Heart right ventricle (tissue), 16 donors: Measurements from ENCODE around the gene TSPAN6. TPM values are rescaled to one million over a fixed set of nuclear protein-coding genes. Genes with fewer than 3 reads are reported as not detected.
A peak's percentile ranks its signal among the peaks of the same experiment; 100 is the strongest.

Source experiments
- ATAC-seq, 8 donors: fragments of 200-7000 bp; cut with Tn5 transposase; one replicate each; pipeline ENCODE4 v1.9.1; 2020; ENCODE audit warnings: mild to moderate bottlenecking in 8 of 8, moderate library complexity in 8 of 8, moderate number of reproducible peaks in 1 of 8
- DNase-seq, 2 donors: peaks; one replicate each; pipeline ENCODE4 v3.0.0-alpha.2; 2020
- H3K27ac ChIP-seq, 10 donors: fragments of 200-600 bp; sonication (generic) in 2 of 10; one replicate each; pipeline versions ENCODE4 v1.5.0 to v1.8.0; 2020 to 2022; ENCODE audit warnings: mild to moderate bottlenecking in 3 of 10
- H3K27me3 ChIP-seq, 7 donors: fragments of 200-600 bp; one replicate each; pipeline ENCODE4 v1.8.0; 2021 to 2022; ENCODE audit warnings: mild to moderate bottlenecking in 2 of 7
- H3K36me3 ChIP-seq, 9 donors: fragments of 200-600 bp; sonication (generic) in 1 of 9; one replicate each; pipeline versions ENCODE4 v1.5.0 to v1.8.0; 2020 to 2022; ENCODE audit warnings: mild to moderate bottlenecking in 2 of 9
- H3K4me1 ChIP-seq, 9 donors: fragments of 200-600 bp; sonication (generic) in 1 of 9; one replicate each; pipeline versions ENCODE4 v1.5.0 to v1.8.0; 2020 to 2022; ENCODE audit warnings: mild to moderate bottlenecking in 4 of 9
- H3K4me3 ChIP-seq, 10 donors: fragments of 200-600 bp; sonication (generic) in 2 of 10; one replicate each; pipeline versions ENCODE4 v1.5.0 to v1.8.0; 2020 to 2022; ENCODE audit warnings: mild to moderate bottlenecking in 7 of 10, moderate library complexity in 2 of 10
- H3K9me3 ChIP-seq, 11 donors: fragments of 200-600 bp in 10 of 11; sonication (generic) in 2 of 11; one replicate each; pipeline versions ENCODE4 v1.5.0 to v1.8.0; 2013 to 2022; ENCODE audit warnings: mild to moderate bottlenecking in 2 of 11, control low read depth in 1 of 11, moderate library complexity in 1 of 11
- CTCF ChIP-seq, 9 donors: fragments of 200-600 bp; sonication (generic) in 2 of 9; IDR thresholded peaks; one replicate each; pipeline versions ENCODE4 v1.5.0 to v1.8.0; 2021 to 2022; ENCODE audit warnings: antibody characterized with exemption in 9 of 9, mild to moderate bottlenecking in 5 of 9, moderate library complexity in 1 of 9
- WGBS, 2 donors: extraction: QIAGEN DNeasy Blood & Tissue Kit; methylation state at CpG; one replicate each; pipeline ENCODE4 v1.1.7; 2013; ENCODE audit warnings: inconsistent platforms in 1 of 2; 5-methylcytosine and 5-hydroxymethylcytosine counted together
- intact Hi-C, 10 donors: fragments of 100-400 bp; cut with DNase I; formaldehyde crosslinking; loops; one replicate each; pipeline versions ENCODE4 v1.11.1 to v1.14.2; 2022
- polyA plus RNA-seq, 2 donors: library from polyadenylated mRNA; stranded (reverse); fragments of 200-250 nt; gene quantifications; one replicate each; pipeline ENCODE4 v1.2.3, GENCODE V29; 2013
- total RNA-seq, 10 donors: library from RNA; stranded (reverse); fragmentation: NEBNext Ultra II Directional in 3 of 10; extraction: Animal tissue kit (Norgen Biotek cat#: 25700) in 3 of 10; gene quantifications; one replicate each; pipeline versions ENCODE4 v1.2.1 to v1.2.4, GENCODE V29; 2021 to 2023
- donor health status: Arrhythmogenic right ventricular cardiomyopathy.
- donor health status: ischemic (EF 13 %, LVEDD 7.1; RV severe dilation, severe dysfunction).
- donor health status: healthy with polysubstance abuse.
- donor health status: DM: no; HTN: yes; CAD: no.
- donor health status: DM: no; HTN: no; CAD: no.
- donor health status: ischemic (EF 25% LVEDD 6.9; RV normal size, moderate dysfunction).
- donor health status: ischemic (EF 25% LVEDD 5.7; RV mildly dilated, moderate dysfunction).
- donor health status: healthy.
- donor health status: DM: yes; HTN: yes; CAD: no.
- donor health status: Ischemic cardiomyopathy.
- donor health status: ischemic (EF 35%, LVEDD 5.7; RV mildly dilated, moderate dysfunction).
- donor health status: nonischemic (EF 11% LVEDD 7.7; RV severe dilation, severe dysfunction).
- donor health status: DM: yes; HTN: yes; CAD: no.
- donor health status: PGD.
- donor health status: ischemic (EF 29% LVEDD 5.4; RV normal size, mild dysfunction).
- donor health status: nonischemic (EF 23%, LVEDD 6.1; RV moderate dilation, normal function).

The TSPAN6 gene
- total and polyA plus RNA-seq, 12 donors, result 3.0 to 8.6 (median 5.5) TPM

GRCh38 chrX:100611951-100612350 is 24.7 kb downstream of the TSPAN6 start:
- no peak for DNase-seq
- TF ChIP-seq CTCF (IDR thresholded peaks at IDR 0.05), result no peak
- Histone ChIP-seq H3K36me3 (no peaks in the 10 kb centered on the region), H3K4me1 (no peaks in the 10 kb centered on the region), H3K4me3 (no peak overlapping the region), H3K27ac (no peak overlapping the region), H3K9me3 (no peaks in the 10 kb centered on the region), H3K27me3 (peaks cover 0 to 84% (median 0%) of the 10 kb centered on the region in 7 donors)
- intact Hi-C loops, result loop anchor here in 1 of 10 donors (10.0 kb wide), 1 partner anchor 97 kb away; no protein-coding TSS in a partner anchor
- no peak for ATAC-seq
- WGBS, 2 donors, result 73 to 75% methylated on average over 5 of the region's 5 CpGs

- Histone ChIP-seq H3K4me1 (no peaks in the 10 kb centered on the region), H3K4me3 (no peak overlapping the region), H3K27me3 (peaks cover 0 to 88% (median 0%) of the 10 kb centered on the region in 7 donors), H3K36me3 (no peaks in the 10 kb centered on the region), H3K27ac (no peak overlapping the region), H3K9me3 (no peaks in the 10 kb centered on the region)
- ATAC-seq, result no peak
- DNase-seq, result no peak
- peak in 4 of 9 donors; percentile 29 to 35 (median 32) for TF ChIP-seq CTCF (IDR thresholded peaks at IDR 0.05)
- intact Hi-C loops, result loop anchor here in 1 of 10 donors (2.0 kb wide), 1 partner anchor 161 kb away; no protein-coding TSS in a partner anchor
- WGBS, 2 donors, result 4 to 13% methylated on average over 1 of the region's 1 CpG
These were observed 27.0 kb downstream of the TSPAN6 start for GRCh38 chrX:100609591-100609990.

- TF ChIP-seq CTCF (IDR thresholded peaks at IDR 0.05), result no peak
- DNase-seq, result no peak
- H3K4me1 ChIP-seq, result no peaks in the 10 kb centered on the region
- no peak for ATAC-seq
- H3K9me3 ChIP-seq, result no peaks in the 10 kb centered on the region
- 80 to 82% methylated on average over 1 of the region's 1 CpG for WGBS, 2 donors
- intact Hi-C loops, result no loop called here
- H3K4me3 ChIP-seq, result no peak overlapping the region
- no peak overlapping the region for H3K27ac ChIP-seq
- H3K27me3 ChIP-seq, result peaks cover 0 to 76% (median 0%) of the 10 kb centered on the region in 7 donors
- H3K36me3 ChIP-seq, result no peaks in the 10 kb centered on the region
These were observed 29.9 kb downstream of the TSPAN6 start for GRCh38 chrX:100606753-100607152.

DNA sequence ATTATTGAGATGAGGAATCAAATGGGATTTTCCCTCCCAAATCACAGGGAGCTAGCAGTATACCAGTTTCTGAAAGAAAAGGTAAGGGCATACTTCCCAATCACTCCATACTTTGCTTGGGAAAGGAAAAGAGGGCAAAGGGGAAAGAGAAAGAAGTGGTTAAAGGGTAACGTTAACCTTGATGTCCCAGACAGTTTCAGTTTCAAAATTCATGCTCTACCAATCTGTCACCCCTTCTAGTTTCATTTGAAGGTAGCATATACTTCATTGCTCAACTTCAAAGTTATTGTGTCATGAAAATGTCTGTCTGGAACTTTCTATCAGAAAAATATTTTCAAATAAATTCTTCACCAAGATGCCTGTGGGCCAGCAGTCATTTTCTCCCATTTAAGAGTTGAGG is 35.8 kb downstream of the TSPAN6 start:
- WGBS, 2 donors, result 56 to 89% methylated on average over 1 of the region's 1 CpG
- H3K9me3 ChIP-seq, result no peaks in the 10 kb centered on the region

More for the DNA sequence above, 35.8 kb downstream of the TSPAN6 start:
- Histone ChIP-seq H3K4me1 (no peaks in the 10 kb centered on the region), H3K27me3 (peaks cover 0 to 62% (median 0%) of the 10 kb centered on the region in 7 donors), H3K4me3 (no peak overlapping the region), H3K27ac (no peak overlapping the region), H3K36me3 (no peaks in the 10 kb centered on the region)
- intact Hi-C loops, result no loop called here
- ATAC-seq, result no peak
- TF ChIP-seq CTCF (IDR thresholded peaks at IDR 0.05), result no peak
- DNase-seq, result no peak
